ENCODE measurements around the gene CACNA1A. TPM values are rescaled to one million over a fixed set of nuclear protein-coding genes. Genes with fewer than 3 reads are reported as not detected.

Gene CACNA1A
- total RNA-seq, 1 donor from 2014 or later: 190 TPM

- DNase-seq: no peak
- Mint-ChIP-seq H3K36me3 (ENCODE audit: unreplicated experiment) (peaks cover 9% of the 10 kb centered on the region), H3K27ac (ENCODE audit: unreplicated experiment) (no peak overlapping the region), H3K4me1 (ENCODE audit: low read depth, unreplicated experiment) (no peaks in the 10 kb centered on the region), H3K9me3 (ENCODE audit: unreplicated experiment) (no peaks in the 10 kb centered on the region), H3K4me3 (ENCODE audit: unreplicated experiment) (no peak overlapping the region), H3K27me3 (ENCODE audit: unreplicated experiment) (peaks cover 4% of the 10 kb centered on the region)
- TF ChIP-seq, protein P1, sequence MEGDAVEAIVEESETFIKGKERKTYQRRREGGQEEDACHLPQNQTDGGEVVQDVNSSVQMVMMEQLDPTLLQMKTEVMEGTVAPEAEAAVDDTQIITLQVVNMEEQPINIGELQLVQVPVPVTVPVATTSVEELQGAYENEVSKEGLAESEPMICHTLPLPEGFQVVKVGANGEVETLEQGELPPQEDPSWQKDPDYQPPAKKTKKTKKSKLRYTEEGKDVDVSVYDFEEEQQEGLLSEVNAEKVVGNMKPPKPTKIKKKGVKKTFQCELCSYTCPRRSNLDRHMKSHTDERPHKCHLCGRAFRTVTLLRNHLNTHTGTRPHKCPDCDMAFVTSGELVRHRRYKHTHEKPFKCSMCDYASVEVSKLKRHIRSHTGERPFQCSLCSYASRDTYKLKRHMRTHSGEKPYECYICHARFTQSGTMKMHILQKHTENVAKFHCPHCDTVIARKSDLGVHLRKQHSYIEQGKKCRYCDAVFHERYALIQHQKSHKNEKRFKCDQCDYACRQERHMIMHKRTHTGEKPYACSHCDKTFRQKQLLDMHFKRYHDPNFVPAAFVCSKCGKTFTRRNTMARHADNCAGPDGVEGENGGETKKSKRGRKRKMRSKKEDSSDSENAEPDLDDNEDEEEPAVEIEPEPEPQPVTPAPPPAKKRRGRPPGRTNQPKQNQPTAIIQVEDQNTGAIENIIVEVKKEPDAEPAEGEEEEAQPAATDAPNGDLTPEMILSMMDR (IDR thresholded peaks at IDR 0.05; ENCODE audit: partially characterized antibody, unreplicated experiment): no peak
Measured at GRCh38 chr19:13544423-13544822, 38.1 kb upstream of the CACNA1A start.

- Mint-ChIP-seq H3K4me1 (ENCODE audit: low read depth, unreplicated experiment) (no peaks in the 10 kb centered on the region), H3K27ac (ENCODE audit: unreplicated experiment) (no peak overlapping the region), H3K27me3 (ENCODE audit: unreplicated experiment) (peaks cover 6% of the 10 kb centered on the region), H3K36me3 (ENCODE audit: unreplicated experiment) (peaks cover 5% of the 10 kb centered on the region), H3K4me3 (ENCODE audit: unreplicated experiment) (no peak overlapping the region), H3K9me3 (ENCODE audit: unreplicated experiment) (no peaks in the 10 kb centered on the region)
- TF ChIP-seq, protein P1 (IDR thresholded peaks at IDR 0.05; ENCODE audit: partially characterized antibody, unreplicated experiment): no peak
- no peak for DNase-seq
Measured at GRCh38 chr19:13541554-13541953, 35.3 kb upstream of the CACNA1A start.

- Mint-ChIP-seq H3K9me3 (ENCODE audit: unreplicated experiment) (no peaks in the 10 kb centered on the region), H3K4me1 (ENCODE audit: low read depth, unreplicated experiment) (no peaks in the 10 kb centered on the region), H3K27me3 (ENCODE audit: unreplicated experiment) (peaks cover 8% of the 10 kb centered on the region), H3K36me3 (ENCODE audit: unreplicated experiment) (peaks cover 5% of the 10 kb centered on the region), H3K4me3 (ENCODE audit: unreplicated experiment) (no peak overlapping the region), H3K27ac (ENCODE audit: unreplicated experiment) (no peak overlapping the region)
- TF ChIP-seq, protein P1 (IDR thresholded peaks at IDR 0.05; ENCODE audit: partially characterized antibody, unreplicated experiment): no peak
- no peak for DNase-seq
Measured at GRCh38 chr19:13539332-13539731, 33.1 kb upstream of the CACNA1A start.

- peaks cover 3% of the 10 kb centered on the region for H3K36me3 Mint-ChIP-seq (ENCODE audit: unreplicated experiment)
- H3K4me1 Mint-ChIP-seq (ENCODE audit: low read depth, unreplicated experiment): no peaks in the 10 kb centered on the region
- no peak for DNase-seq
- H3K27ac Mint-ChIP-seq (ENCODE audit: unreplicated experiment): no peak overlapping the region
- peaks cover 8% of the 10 kb centered on the region for H3K27me3 Mint-ChIP-seq (ENCODE audit: unreplicated experiment)
- peaks cover 3% of the 10 kb centered on the region for H3K9me3 Mint-ChIP-seq (ENCODE audit: unreplicated experiment)
- no peak overlapping the region for H3K4me3 Mint-ChIP-seq (ENCODE audit: unreplicated experiment)
- TF ChIP-seq, protein P1 (IDR thresholded peaks at IDR 0.05; ENCODE audit: partially characterized antibody, unreplicated experiment): no peak
Measured at GRCh38 chr19:13538601-13539253, 32.4 kb upstream of the CACNA1A start.

DNA sequence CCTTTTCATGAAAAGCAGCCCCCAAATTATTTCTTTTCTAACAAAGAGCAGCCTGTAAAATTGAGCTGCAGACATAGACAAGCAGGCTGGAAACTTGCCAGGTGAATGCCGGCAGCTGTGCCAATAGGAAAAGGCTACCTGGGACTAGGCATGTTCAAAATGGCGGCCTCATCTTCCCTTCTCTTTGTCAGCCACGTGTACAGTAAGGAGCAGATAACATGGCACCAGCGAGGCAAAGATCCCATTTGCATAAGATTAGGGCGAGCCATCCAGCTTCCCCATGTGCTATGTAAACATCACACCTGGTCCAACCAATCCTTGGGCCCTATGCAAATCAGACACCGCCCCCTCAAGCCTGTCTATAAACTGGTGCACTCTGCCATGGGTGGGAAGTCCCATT, 31.2 kb upstream of the CACNA1A start:
- no peak overlapping the region for H3K4me3 Mint-ChIP-seq (ENCODE audit: unreplicated experiment)
- peaks cover 7% of the 10 kb centered on the region for H3K27me3 Mint-ChIP-seq (ENCODE audit: unreplicated experiment)
- H3K4me1 Mint-ChIP-seq (ENCODE audit: low read depth, unreplicated experiment): no peaks in the 10 kb centered on the region
- DNase-seq: no peak
- no peaks in the 10 kb centered on the region for H3K36me3 Mint-ChIP-seq (ENCODE audit: unreplicated experiment)
- TF ChIP-seq, protein P1 (IDR thresholded peaks at IDR 0.05; ENCODE audit: partially characterized antibody, unreplicated experiment): no peak
- no peak overlapping the region for H3K27ac Mint-ChIP-seq (ENCODE audit: unreplicated experiment)
- peaks cover 3% of the 10 kb centered on the region for H3K9me3 Mint-ChIP-seq (ENCODE audit: unreplicated experiment)
